ENCODE results near the gene GLP2R. TPM values are rescaled to one million over a fixed set of nuclear protein-coding genes. Genes with fewer than 3 reads are reported as not detected.

The GLP2R gene
- total and polyA plus RNA-seq, 10 of the 15 experiments (the other 5 are each of a cell fraction or from before 2014, with no cell fraction given) = not detected

DNA sequence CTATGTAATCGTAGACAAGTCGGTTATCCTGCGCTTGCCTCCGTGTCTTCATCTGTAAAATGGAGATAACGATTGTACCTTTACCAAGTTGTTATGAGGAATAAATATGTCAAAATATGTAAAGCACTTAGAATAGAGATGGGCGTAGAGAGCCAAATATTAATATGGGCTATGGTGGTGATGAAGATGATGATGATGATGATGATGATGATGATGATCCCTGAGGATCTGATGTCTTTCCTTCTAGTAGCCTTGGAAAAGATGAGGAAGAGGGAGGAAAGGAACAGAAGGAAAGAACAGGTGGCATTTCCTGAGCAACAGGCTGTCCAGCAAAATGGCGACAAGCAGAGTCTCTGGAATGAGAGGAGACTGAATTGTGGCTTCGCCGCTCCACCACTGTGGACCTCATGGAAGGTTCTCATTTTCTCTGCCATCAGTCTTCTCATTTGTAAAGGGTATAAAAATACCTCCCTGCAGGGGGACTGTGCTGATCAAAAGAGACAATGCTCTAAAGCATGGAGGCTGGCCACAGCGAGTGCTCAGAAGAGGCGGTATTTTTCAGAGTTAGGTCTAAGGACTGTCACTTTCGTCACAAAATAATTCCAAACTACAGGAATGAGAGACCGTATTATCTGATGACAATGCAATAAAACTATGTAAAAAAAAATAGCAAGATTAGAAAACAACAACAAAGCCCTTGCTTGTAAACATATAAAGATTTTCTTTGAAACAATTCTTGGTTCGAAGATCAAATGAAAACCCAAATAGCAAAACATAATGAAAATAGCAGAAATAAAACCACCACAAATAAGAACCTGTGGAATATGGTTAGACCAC lies 96.5 kb downstream of the GLP2R start:
- in situ Hi-C loops (cut with MboI) (loop anchor here (5.0 kb wide), 1 partner anchor 695 kb away; no protein-coding TSS in a partner anchor), intact Hi-C loops (cut with micrococcal nuclease; ENCODE audit: unreplicated experiment) (loop anchor here (10.0 kb wide), 1 partner anchor 373 kb away; no protein-coding TSS in a partner anchor)
- RAD21 ChIA-PET (ENCODE audit: unreplicated experiment) = interaction anchor here (0.9 kb wide), 1 partner anchor 695 kb away, joined by 3 read pairs; no protein-coding TSS in a partner anchor
- Histone ChIP-seq H3K27ac (ENCODE audit: control insufficient read depth, insufficient read depth) (no peak overlapping the region), H3K4me1 (ENCODE audit: control insufficient read depth, insufficient read depth, low read length) (no peaks in the 10 kb centered on the region), H3K9me3 (replicated peaks; ENCODE audit: control insufficient read depth, insufficient read depth, low read length) (no peaks in the 10 kb centered on the region), H3K79me2 (ENCODE audit: control insufficient read depth, insufficient read depth, low read length) (no peaks in the 10 kb centered on the region), H3K4me3 (no peak overlapping the region), H3K27me3 (replicated peaks in 1 of 2; ENCODE audit: control insufficient read depth in 2 of 2, insufficient read depth in 2 of 2, low read length in 1 of 2) (no peaks in the 10 kb centered on the region), H3K4me2 (ENCODE audit: control insufficient read depth, insufficient read depth) (no peak overlapping the region), H2AFZ (ENCODE audit: control insufficient read depth, low read depth, low read length) (no peak overlapping the region), H4K20me1 (ENCODE audit: control insufficient read depth, insufficient read depth) (no peaks in the 10 kb centered on the region), H3K9ac (ENCODE audit: control insufficient read depth, insufficient read depth, low read length) (no peak overlapping the region), H3K36me3 (ENCODE audit: control insufficient read depth in 2 of 2, insufficient read depth in 2 of 2, low read length in 1 of 2) (no peaks in the 10 kb centered on the region)
- POLR2A ChIA-PET = no interaction called here
- CTCF ChIA-PET = interaction anchor here (6.2 kb wide), 1 partner anchor 693 kb away, joined by 63 read pairs; no protein-coding TSS in a partner anchor
- no peak for FAIRE-seq
- ATAC-seq = no peak
- SMC1A ChIA-PET (ENCODE audit: uncharacterized antibody, unreplicated experiment) = interaction anchor here (0.5 kb wide), 1 partner anchor 232 kb away, joined by 3 read pairs; no protein-coding TSS in a partner anchor
- BruUV-seq (replicated peaks) = no TSS peak
- no peak for DNase-seq (ENCODE audit: low read depth, low spot score)
- 90% methylated on average over 14 of the region's 14 CpGs for whole genome bisulfite sequencing (ENCODE audit: insufficient coverage, insufficient replicate concordance, low lambda C conversion rate, missing lambda C conversion rate)
- TF ChIP-seq DPF2 (IDR thresholded peaks at IDR 0.05) (no peak), TARDBP (IDR thresholded peaks at IDR 0.05; ENCODE audit: borderline replicate concordance) (no peak), SPI1 (IDR thresholded peaks at IDR 0.05; ENCODE audit: borderline replicate concordance, insufficient read depth, low read depth, low read length) (no peak), EGR1 (IDR thresholded peaks at IDR 0.05; ENCODE audit: borderline replicate concordance in 1 of 2, low read depth in 2 of 2, low read length in 2 of 2) (no peak), EP300 (IDR thresholded peaks at IDR 0.05; ENCODE audit: borderline replicate concordance in 1 of 2, control insufficient read depth in 1 of 2, low read depth in 2 of 2, low read length in 2 of 2) (no peak), CHD2 (IDR thresholded peaks at IDR 0.05; ENCODE audit: borderline replicate concordance, low read depth, low read length) (no peak), IKZF2 (IDR thresholded peaks at IDR 0.05) (no peak), SMAD1 (IDR thresholded peaks at IDR 0.05; ENCODE audit: low read depth, partially characterized antibody) (no peak), TCF7 (IDR thresholded peaks at IDR 0.05; ENCODE audit: borderline replicate concordance) (no peak), ESRRA (IDR thresholded peaks at IDR 0.05; ENCODE audit: low read length) (no peak), PAX8 (IDR thresholded peaks at IDR 0.05) (no peak), EZH2 (IDR thresholded peaks at IDR 0.05; ENCODE audit: borderline replicate concordance, control insufficient read depth, low read depth, low read length) (no peak), CHD4 (IDR thresholded peaks at IDR 0.05) (no peak)
- TF ChIP-seq, protein P1, sequence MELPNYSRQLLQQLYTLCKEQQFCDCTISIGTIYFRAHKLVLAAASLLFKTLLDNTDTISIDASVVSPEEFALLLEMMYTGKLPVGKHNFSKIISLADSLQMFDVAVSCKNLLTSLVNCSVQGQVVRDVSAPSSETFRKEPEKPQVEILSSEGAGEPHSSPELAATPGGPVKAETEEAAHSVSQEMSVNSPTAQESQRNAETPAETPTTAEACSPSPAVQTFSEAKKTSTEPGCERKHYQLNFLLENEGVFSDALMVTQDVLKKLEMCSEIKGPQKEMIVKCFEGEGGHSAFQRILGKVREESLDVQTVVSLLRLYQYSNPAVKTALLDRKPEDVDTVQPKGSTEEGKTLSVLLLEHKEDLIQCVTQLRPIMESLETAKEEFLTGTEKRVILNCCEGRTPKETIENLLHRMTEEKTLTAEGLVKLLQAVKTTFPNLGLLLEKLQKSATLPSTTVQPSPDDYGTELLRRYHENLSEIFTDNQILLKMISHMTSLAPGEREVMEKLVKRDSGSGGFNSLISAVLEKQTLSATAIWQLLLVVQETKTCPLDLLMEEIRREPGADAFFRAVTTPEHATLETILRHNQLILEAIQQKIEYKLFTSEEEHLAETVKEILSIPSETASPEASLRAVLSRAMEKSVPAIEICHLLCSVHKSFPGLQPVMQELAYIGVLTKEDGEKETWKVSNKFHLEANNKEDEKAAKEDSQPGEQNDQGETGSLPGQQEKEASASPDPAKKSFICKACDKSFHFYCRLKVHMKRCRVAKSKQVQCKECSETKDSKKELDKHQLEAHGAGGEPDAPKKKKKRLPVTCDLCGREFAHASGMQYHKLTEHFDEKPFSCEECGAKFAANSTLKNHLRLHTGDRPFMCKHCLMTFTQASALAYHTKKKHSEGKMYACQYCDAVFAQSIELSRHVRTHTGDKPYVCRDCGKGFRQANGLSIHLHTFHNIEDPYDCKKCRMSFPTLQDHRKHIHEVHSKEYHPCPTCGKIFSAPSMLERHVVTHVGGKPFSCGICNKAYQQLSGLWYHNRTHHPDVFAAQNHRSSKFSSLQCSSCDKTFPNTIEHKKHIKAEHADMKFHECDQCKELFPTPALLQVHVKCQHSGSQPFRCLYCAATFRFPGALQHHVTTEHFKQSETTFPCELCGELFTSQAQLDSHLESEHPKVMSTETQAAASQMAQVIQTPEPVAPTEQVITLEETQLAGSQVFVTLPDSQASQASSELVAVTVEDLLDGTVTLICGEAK (IDR thresholded peaks at IDR 0.05; ENCODE audit: borderline replicate concordance) = no peak
- TF ChIP-seq, protein P2, sequence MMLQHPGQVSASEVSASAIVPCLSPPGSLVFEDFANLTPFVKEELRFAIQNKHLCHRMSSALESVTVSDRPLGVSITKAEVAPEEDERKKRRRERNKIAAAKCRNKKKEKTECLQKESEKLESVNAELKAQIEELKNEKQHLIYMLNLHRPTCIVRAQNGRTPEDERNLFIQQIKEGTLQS (IDR thresholded peaks at IDR 0.05; ENCODE audit: borderline replicate concordance, extremely low read depth, low read depth, low read length) = no peak
- TF ChIP-seq, protein P3, sequence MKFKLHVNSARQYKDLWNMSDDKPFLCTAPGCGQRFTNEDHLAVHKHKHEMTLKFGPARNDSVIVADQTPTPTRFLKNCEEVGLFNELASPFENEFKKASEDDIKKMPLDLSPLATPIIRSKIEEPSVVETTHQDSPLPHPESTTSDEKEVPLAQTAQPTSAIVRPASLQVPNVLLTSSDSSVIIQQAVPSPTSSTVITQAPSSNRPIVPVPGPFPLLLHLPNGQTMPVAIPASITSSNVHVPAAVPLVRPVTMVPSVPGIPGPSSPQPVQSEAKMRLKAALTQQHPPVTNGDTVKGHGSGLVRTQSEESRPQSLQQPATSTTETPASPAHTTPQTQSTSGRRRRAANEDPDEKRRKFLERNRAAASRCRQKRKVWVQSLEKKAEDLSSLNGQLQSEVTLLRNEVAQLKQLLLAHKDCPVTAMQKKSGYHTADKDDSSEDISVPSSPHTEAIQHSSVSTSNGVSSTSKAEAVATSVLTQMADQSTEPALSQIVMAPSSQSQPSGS (IDR thresholded peaks at IDR 0.05; ENCODE audit: low read length) = no peak
